Erythroblast (primary cell): Measurements from ENCODE around the gene DNAJC19.
"Not testable (repeated sequence)": the region's sequence is repeated elsewhere in the genome, so short reads cannot be mapped to it uniquely, and the experiment has no call there.

ENCODE experiments used
- GATA1 ChIP-seq: IDR thresholded peaks from 2 replicates; pipeline ENCODE4 v1.6.1; 2011; ENCODE audit warnings: low read depth, mild to moderate bottlenecking, control low read depth, low read length, moderate library complexity
- POLR2A ChIP-seq: IDR thresholded peaks from 2 replicates; pipeline ENCODE4 v1.6.1; 2011; ENCODE audit warnings: mild to moderate bottlenecking, low read length

GRCh38 chr3:181002331-181002730 is 12.8 kb upstream of the DNAJC19 start:
- not testable (repeated sequence) for TF ChIP-seq POLR2A, GATA1
